ENCODE results near the gene CHRM3. TPM values are rescaled to one million over a fixed set of nuclear protein-coding genes. Genes with fewer than 3 reads are reported as not detected.

Gene CHRM3
- total RNA-seq, 1 experiment from 2014 or later, result 1.2 TPM

DNA sequence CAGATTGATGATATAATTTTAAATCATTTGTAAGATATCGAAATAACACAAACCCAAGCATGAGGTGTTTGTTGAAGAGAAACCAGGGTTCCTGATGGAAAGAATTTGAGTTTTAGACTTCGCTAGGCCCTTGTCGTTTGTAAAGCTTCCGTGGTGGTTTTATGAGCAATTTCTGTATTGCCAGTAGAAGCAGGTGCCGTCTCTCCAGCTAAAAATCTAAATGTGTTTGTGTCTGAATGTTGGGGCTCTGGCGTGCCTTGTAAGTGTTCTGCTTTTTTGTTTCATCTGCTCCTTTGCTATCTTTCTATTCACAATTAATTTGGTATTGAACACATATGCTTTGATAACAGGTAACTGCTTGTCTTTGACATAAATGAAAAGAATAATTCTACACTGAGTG lies 27.5 kb downstream of the CHRM3 start:
- DNase-seq (ENCODE audit: low read depth), result no peak

DNA sequence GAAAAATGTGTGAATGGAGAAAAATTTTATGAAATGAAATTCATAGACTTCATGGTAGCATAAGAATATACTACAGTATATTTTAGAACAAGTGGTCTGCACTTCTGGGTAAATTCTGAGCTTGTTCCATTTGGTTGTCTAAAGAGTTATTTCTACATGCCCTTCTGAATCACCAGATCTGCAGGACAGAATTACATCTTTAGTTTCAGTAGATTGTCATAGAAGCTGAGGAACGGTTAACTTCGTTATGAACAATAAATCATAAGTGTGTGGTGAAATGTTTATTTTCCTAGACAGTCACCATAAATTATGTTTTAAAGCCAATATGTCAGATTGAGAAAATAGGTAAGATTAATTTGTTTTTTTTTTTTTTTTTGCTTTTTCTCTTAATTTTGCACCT lies 30.9 kb downstream of the CHRM3 start:
- no peak for DNase-seq (ENCODE audit: low read depth)

DNA sequence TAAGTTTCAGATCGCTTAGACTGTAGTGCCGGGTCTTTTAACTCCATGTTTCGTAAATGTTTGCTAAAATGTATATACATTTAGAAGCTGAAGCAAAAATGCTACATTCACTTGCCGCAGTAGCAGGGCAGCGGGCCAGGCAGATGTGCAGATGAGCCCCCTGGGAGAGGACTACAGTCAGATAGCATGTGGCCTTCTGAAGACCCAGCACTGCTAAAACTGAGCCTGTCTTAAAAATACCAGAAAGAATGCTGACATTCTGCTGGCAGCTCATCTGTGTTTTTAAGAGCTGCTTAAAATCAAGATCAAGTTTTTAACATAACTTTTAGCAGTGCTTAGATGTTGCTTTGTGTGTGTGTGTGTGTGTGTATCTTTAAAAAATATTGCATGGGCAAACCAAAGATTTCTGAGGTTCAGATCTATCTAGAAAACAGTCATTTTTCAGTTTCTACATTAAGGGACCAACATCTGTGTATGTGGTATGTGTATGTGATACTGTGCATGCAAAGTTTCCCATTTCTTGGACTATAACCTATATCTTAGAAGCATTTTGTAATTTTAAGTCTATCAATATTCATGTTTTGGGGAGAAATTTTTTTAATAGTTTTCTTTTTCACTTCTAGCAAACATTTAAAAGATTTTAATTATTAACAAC lies 31.7 kb downstream of the CHRM3 start:
- DNase-seq (ENCODE audit: low read depth), result no peak

DNA sequence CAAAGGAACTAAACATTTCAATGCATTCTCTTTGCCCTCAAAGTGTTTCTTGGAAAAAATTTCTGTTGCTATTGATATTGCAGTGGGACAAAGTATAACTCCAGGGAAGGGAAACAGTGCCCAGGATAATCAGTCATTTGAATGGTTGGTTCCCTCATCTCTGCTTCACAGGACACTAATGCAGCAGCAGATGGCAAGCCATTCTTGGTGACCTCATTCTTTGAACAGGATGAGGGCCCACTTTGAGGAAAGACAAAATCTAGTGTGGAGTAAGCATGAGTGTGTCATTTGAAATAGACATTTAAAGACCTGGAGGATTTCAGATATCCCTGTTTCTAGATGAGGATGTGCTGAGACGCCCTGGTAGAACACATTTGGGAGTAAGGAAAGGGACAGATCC lies 32.3 kb downstream of the CHRM3 start:
- no peak for DNase-seq (ENCODE audit: low read depth)

DNA sequence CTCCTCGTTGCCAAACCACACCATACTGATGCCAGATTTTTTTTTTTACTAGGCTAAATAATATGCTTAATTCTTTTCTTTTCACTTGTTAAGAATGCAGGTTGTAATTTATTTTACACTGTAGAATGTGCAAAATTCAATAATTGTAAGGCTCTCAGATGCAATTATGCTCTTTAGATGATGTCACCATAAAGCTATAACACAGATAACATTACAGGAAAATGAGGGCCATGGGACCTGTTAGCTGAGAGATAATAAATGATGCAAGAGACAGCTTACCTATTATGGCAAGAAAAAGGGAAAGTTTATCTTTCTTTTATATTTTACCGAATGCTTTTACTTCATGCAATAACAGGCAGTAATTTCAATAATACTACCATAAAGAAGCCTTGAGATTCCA lies 35.4 kb downstream of the CHRM3 start:
- DNase-seq (ENCODE audit: low read depth), result no peak

DNA sequence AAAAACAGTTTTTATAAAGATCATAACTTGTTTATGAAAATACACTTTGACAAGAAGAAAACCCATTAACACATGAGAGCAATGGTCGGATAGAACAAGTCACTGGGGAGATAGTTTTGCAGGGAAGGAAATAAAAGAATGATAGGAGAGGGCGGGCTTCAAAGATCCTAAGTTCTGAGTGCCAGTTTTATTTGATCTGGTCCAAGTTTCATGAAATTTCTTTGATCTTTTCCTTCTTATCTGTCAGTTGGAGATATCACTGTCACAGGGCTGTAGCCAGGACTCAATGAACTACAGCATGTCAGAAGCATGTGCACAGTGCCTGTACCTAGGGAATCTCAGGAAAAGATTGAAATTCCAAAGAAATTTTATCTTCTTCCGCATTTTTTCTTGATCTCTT lies 36.5 kb downstream of the CHRM3 start:
- no peak for DNase-seq (ENCODE audit: low read depth)

DNA sequence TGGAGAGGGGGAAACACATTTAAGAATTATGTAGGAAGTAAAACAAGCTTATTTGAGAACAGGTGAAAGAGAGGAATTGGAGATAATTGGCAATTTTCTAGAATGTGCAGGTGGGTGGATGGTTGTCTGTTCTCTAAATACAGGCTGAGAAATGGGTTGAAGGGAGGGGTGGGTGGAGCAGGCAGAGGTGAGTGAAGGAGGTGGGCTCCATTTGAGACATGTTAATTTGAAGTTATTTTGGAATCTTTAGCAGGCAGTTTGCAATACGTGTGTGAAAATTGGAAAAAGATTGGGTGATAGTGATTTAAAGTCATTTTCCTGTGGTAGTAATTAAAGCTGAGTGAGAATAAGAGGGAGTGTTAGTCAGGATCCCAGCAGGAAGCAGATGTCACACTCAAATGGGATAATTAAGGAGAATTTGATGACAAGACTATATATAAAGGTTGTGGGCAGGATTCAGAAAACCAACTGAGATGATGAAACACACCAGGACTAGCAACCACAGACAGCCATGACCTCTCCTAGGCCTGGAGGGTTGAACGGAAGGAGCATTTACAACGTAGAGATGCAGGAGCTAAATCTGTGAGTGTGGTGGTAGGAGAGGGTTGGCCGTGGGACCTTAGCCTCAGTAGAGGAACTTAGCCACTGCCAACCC lies 40.6 kb downstream of the CHRM3 start:
- peak; percentile 33 for DNase-seq (ENCODE audit: low read depth)

DNA sequence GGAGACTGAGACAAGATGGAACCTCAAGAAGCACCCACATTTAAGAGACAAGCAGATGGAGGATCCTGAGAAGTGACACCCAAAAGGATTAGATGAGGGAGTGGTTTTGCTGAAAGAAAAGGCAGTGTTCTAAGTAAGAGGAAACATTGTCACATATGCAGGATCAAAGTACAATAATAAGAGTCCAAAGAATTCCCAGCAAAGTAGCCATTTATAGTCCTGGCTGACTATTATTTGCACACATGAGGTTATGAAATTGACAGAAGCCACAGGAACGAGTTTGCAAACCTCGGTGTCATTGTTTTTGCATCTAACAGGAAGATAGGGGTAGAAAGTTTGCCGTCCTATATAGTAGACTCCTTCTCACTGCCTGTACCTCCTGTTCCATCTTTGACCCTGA lies 41.3 kb downstream of the CHRM3 start:
- DNase-seq (ENCODE audit: low read depth), result no peak

DNA sequence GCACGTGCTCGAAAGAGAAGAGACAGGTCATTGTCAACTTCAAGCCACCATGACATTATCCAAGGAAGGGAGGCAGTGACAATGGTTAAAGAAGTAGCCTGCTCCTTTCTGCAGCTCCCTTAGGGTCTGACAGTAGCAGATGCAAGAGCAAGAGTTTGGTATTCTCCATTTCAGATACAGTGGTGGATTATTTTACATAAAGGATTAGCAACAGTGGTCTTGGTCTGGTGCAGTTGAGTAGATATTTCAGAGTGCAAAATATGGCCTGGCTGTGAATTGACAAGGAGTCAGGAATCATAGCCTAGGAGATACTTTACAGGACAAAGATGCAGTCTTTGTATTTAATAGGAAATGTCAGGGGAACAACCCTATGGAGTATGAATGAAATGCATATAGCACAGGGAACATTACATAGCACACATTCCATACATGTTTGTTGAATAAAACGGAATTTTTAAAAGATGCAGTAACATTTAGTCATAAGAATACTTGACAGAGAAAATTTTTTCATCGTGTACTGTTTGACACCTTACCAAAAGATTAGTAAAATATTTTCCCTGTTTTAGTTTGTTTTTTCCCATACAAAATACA lies 41.8 kb downstream of the CHRM3 start:
- no peak for DNase-seq (ENCODE audit: low read depth)

DNA sequence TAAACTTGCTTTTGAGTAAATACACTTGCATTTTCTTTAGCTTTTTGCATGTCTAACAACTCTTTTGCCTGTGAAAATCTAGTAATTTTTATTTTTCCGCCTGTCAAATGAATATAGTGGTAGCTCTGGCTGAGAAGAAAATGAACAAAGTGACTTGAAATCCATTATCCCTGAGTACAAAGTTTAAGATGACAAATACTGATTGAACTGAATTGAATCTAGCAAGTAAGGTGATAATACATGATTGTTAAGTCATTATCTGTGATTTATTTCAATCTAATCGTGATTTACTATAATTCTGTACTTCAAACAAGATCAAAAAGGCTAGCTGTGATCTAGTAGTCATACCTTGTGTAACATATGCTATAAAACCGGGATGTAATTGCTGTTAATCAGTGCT lies 42.8 kb downstream of the CHRM3 start:
- no peak for DNase-seq (ENCODE audit: low read depth)

DNA sequence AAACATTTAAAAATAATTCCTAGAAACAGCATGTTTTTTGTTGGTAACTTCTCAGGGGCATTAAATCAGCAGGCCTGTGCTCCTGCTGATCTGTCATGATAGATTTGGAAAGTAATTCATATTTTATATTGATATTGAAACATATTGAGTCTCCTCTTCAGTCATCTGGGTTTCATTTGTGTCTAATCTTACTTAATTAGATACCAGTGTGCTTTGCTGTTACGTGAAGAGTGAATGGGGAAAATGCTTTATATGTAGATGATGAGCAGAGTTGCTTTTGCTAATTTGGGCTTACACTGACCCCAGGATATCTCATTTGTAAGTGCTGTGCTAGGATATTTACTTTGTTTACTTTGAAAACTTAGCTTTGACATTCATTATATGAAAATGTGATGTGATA lies 45.9 kb downstream of the CHRM3 start:
- DNase-seq (ENCODE audit: low read depth), result no peak

DNA sequence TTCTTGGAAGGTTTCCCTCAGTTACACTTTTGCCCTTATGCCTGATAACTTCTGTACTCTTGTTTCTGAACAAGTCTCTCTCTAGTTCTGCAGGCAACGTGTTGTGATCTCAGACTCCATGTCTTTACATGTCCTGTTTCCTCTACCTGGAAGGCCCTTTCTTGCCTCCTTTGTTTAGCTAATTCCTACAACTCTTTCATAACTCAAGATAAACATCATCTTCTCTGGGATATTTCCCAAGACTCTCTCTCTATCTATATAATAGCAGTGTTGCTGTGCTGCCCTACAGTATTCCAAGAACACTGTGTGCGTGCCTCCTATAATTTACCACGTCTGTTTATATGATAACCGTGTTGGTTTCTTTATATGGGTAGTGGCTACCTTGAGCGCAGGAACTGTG lies 47.8 kb downstream of the CHRM3 start:
- no peak for DNase-seq (ENCODE audit: low read depth)
